Neural crest cell (in vitro differentiated cells): ENCODE data around the gene ZNF618. TPM values are rescaled to one million over a fixed set of nuclear protein-coding genes. Genes with fewer than 3 reads are reported as not detected.

Experiments used
- DNase-seq: peaks from one replicate; pipeline ENCODE4 v3.0.0; 2021; ENCODE audit warnings: low read depth, mixed read lengths, low spot score
- H3K27ac Mint-ChIP-seq: one replicate; pipeline ENCODE4 v1.8.0; 2021; ENCODE audit warnings: mild to moderate bottlenecking, mixed read lengths; ENCODE audit not compliant: unreplicated experiment
- H3K27me3 Mint-ChIP-seq: 2 replicates; pipeline ENCODE4 v1.8.0; 2021; ENCODE audit warnings: low read depth, mild to moderate bottlenecking, mixed read lengths
- H3K36me3 Mint-ChIP-seq: 2 replicates; pipeline ENCODE4 v1.8.0; 2021; ENCODE audit warnings: low read depth, mild to moderate bottlenecking, mixed read lengths
- H3K4me1 Mint-ChIP-seq: 2 replicates; pipeline ENCODE4 v1.8.0; 2021; ENCODE audit warnings: mixed read lengths
- H3K4me3 Mint-ChIP-seq: one replicate; pipeline ENCODE4 v1.8.0; 2021; ENCODE audit warnings: mild to moderate bottlenecking, mixed read lengths
- H3K9me3 Mint-ChIP-seq: 2 replicates; pipeline ENCODE4 v1.8.0; 2021; ENCODE audit warnings: mixed read lengths
- CTCF ChIP-seq: fragments of 200-600 bp; sonication (generic); conservative IDR thresholded peaks from 2 replicates; pipeline ENCODE4 v1.5.0; 2021; ENCODE audit warnings: antibody characterized with exemption, mild to moderate bottlenecking
- total RNA-seq: library from RNA; stranded (reverse); gene quantifications from 2 replicates; pipeline ENCODE4 v1.2.1, GENCODE V29; 2021

ZNF618 gene
- total RNA-seq, 1 donor from 2014 or later = 60.8 TPM

GRCh38 chr9:114033397-114034103 lies 157.4 kb downstream of the ZNF618 start:
- Mint-ChIP-seq H3K4me1 (peaks cover 19% of the 10 kb centered on the region), H3K27me3 (no peaks in the 10 kb centered on the region), H3K36me3 (peaks cover 23% of the 10 kb centered on the region), H3K4me3 (no peak overlapping the region), H3K9me3 (no peaks in the 10 kb centered on the region), H3K27ac (peak overlapping the region; percentile 89)
- peak; percentile 53 for DNase-seq
- peak; percentile 63 for TF ChIP-seq CTCF

- DNase-seq = no peak
- H3K36me3 Mint-ChIP-seq = peaks cover 23% of the 10 kb centered on the region
- H3K9me3 Mint-ChIP-seq = no peaks in the 10 kb centered on the region
- peaks cover 21% of the 10 kb centered on the region for H3K4me1 Mint-ChIP-seq
- no peak overlapping the region for H3K4me3 Mint-ChIP-seq
- TF ChIP-seq CTCF = no peak
- no peak overlapping the region for H3K27ac Mint-ChIP-seq
- H3K27me3 Mint-ChIP-seq = no peaks in the 10 kb centered on the region
Observed at GRCh38 chr9:114034196-114034595, 158.1 kb downstream of the ZNF618 start.

- no peaks in the 10 kb centered on the region for H3K9me3 Mint-ChIP-seq
Observed at GRCh38 chr9:114034661-114035062, 158.6 kb downstream of the ZNF618 start.

GRCh38 chr9:114035221-114035844 lies 159.2 kb downstream of the ZNF618 start:
- Mint-ChIP-seq H3K27me3 (no peaks in the 10 kb centered on the region), H3K4me3 (no peak overlapping the region), H3K36me3 (peaks cover 25% of the 10 kb centered on the region), H3K9me3 (no peaks in the 10 kb centered on the region), H3K4me1 (peaks cover 21% of the 10 kb centered on the region), H3K27ac (no peak overlapping the region)
- no peak for TF ChIP-seq CTCF
- no peak for DNase-seq

More at GRCh38 chr9:114034661-114035062, 158.6 kb downstream of the ZNF618 start:
- H3K27me3 Mint-ChIP-seq = no peaks in the 10 kb centered on the region
- peaks cover 22% of the 10 kb centered on the region for H3K36me3 Mint-ChIP-seq
- H3K27ac Mint-ChIP-seq = no peak overlapping the region
- H3K4me1 Mint-ChIP-seq = peaks cover 21% of the 10 kb centered on the region
- no peak for DNase-seq
- H3K4me3 Mint-ChIP-seq = no peak overlapping the region
- TF ChIP-seq CTCF = no peak

- TF ChIP-seq CTCF = no peak
- Mint-ChIP-seq H3K36me3 (peaks cover 25% of the 10 kb centered on the region), H3K27ac (no peak overlapping the region), H3K27me3 (no peaks in the 10 kb centered on the region), H3K4me1 (peaks cover 21% of the 10 kb centered on the region), H3K9me3 (no peaks in the 10 kb centered on the region), H3K4me3 (no peak overlapping the region)
- DNase-seq = no peak
Observed at GRCh38 chr9:114035845-114036801, 160.0 kb downstream of the ZNF618 start.
